RCC 7860 (cell line): ENCODE results near the gene ZNF507.
"Not testable (repeated sequence)": the region's sequence is repeated elsewhere in the genome, so short reads cannot be mapped to it uniquely, and the experiment has no call there.

Experiments used
- DNase-seq: peaks from one replicate; pipeline ENCODE4 v3.0.0-alpha.2; 2015; ENCODE audit warnings: low spot score
- FAIRE-seq: peaks from 2 replicates; lab custom pipeline; 2012; peaks lifted over from hg19 to GRCh38; lab: Jason Lieb, UNC

ZNF507 gene

GRCh38 chr19:32406161-32407003 lies 61.0 kb downstream of the ZNF507 start:
- DNase-seq = no peak
- no peak for FAIRE-seq

DNA sequence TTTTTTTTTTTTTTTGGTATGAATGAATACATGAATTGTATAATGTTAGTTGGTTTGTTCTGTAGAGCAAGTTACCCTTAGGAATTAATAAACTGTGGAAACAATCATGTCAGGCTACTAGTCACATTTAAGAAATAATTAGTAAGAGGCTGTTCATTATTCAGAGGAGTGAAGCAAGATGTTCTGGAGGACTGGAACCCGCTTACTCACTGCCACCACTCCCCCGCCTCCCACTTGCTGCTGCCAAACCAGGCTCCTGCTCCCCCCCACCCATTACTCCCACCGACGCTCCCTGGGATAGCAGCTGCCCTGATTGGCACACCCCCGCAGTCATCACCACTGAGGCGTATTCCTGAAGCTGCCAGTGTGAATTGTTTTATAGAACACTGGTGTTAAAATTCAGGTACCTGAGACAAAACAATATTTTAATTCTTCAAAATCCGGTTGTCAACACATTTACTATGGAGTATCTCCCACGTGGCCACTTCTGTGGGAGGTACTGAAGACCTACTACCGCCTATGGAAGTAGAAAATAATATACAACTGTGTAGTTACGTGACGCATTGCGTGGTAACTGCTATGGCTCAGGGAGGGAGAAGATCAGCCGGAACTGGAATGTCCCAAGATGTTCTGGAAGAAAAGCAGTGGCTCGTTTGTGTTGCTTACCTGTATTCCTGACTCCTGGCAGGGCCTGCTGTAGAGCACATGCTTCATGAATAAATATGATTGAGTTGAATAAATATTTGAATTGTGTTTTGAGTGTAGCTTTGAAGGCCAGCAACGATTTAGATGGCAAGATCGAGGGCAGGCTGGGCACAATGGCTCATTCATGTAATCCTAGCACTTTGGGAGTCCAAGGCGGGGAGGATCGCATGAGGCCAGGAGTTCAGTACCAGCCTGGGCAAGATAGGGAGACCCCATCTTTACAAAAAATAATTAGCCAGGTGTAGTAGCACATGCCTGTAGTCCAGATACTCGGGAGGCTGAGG lies 61.9 kb downstream of the ZNF507 start:
- DNase-seq = no peak
- FAIRE-seq = no peak

- DNase-seq = no peak
- no peak for FAIRE-seq
Measured at GRCh38 chr19:32415246-32415645, 69.8 kb downstream of the ZNF507 start.

DNA sequence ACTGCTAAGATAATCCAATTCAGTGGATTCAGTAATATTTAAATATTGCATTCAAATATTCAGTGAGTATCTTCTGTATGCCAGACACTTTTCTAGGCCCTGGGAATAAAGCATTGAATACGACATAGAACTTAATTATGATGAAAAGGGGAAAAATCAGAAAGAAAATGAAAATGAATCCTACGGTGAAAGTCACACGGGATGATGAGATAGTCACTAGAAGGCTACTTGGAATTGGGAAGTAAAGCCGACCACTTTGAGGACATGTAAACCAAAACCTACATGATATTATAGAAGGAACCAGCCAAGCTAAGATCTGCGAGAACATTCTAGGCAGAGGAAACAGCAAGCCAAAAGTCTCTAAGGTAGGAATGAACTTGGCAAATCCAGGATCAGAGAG lies 70.3 kb downstream of the ZNF507 start:
- FAIRE-seq = no peak
- no peak for DNase-seq

DNA sequence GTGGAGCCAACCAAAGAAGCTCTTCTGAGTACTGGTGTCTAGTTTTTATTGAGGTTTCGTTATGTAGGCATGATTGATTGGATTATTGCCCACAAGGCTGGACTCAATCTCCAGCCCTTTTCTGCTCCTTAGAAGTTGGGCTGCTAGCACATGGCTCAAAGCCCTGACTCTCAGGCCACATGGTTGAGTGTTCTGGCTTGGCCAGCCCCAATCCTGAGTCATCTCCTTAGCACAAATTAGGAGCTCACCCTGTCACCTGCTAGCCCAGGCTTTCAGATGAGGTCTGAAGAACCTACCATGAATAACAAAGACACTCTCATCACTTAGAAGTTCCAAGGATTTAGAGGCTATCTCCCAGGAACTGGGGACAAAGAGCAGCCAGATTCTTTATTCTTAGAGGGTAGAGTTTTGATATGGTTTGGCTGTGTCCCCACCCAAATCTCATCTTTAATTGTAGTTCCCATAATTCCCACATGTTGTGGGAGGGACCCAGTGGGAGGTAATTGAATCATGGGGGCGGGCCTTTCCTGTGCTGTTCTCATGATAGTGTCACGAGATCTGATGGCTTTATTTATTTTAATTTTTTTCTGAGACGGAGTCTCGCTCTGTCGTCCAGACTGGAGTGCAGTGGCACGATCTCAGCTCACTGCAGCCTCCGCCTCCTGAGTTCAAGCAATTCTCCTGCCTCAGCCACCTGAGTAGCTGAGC lies 71.5 kb downstream of the ZNF507 start:
- no peak for FAIRE-seq

DNA sequence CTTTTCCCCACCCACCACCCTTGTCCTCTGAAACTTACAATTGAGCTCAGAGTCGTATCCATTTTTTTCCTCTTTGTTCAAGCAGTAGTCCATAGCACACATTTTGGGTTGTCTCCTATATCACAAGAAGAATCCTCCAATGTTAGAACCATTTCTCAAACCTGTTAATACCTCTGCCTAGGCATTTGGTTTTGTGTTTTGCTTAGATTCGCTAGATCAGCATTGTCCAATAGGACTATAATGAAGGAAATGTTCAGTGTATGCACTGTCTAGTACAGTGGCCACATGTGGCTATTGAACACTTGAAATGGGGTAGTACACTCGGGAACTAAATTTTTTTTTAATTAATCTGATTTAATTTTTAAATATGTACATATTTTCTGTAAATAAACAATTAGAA lies 72.7 kb downstream of the ZNF507 start:
- no peak for FAIRE-seq
- no peak for DNase-seq

More for the DNA sequence above, 71.5 kb downstream of the ZNF507 start:
- no peak for DNase-seq

GRCh38 chr19:32421589-32422361 lies 76.4 kb downstream of the ZNF507 start:
- no peak for DNase-seq
- FAIRE-seq = no peak

GRCh38 chr19:32422435-32422834 lies 77.0 kb downstream of the ZNF507 start:
- FAIRE-seq = no peak

GRCh38 chr19:32423944-32424343 lies 78.5 kb downstream of the ZNF507 start:
- FAIRE-seq, DNase-seq: not testable (repeated sequence)

More at GRCh38 chr19:32422435-32422834, 77.0 kb downstream of the ZNF507 start:
- no peak for DNase-seq

GRCh38 chr19:32427536-32427935 lies 82.1 kb downstream of the ZNF507 start:
- no peak for FAIRE-seq

DNA sequence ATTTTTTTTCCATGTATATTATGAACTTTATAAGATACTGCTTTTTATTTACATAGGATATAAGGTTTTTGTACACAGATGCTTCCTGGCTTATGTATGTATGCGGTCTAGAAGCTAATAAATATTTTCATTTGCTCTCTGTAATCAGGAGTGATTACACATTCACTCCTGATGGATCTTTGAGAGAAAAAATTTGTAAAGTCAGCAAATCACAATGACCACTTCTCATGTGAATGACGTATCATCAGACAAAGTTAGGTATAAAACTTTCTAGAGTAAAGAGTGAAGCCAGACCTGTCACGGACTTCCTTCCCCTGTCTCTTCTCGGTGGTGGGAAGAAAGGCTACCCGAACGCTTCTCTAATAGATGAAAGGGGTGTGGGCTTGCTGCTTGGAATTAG lies 91.3 kb downstream of the ZNF507 start:
- DNase-seq = no peak
- no peak for FAIRE-seq

More at GRCh38 chr19:32427536-32427935, 82.1 kb downstream of the ZNF507 start:
- DNase-seq = no peak

- FAIRE-seq (no peak), DNase-seq (no peak)
Measured at GRCh38 chr19:32437096-32437495, 91.7 kb downstream of the ZNF507 start.
